ENCODE measurements around the gene CKB.

Gene CKB

GRCh38 chr14:103474893-103475292, 47.7 kb downstream of the CKB start:
- H3K9me3 ChIP-seq (ENCODE audit: insufficient read depth, low read depth, low read length), result no peaks in the 10 kb centered on the region
- H3K9ac ChIP-seq (ENCODE audit: low read depth, low read length, poor library complexity, severe bottlenecking), result no peak overlapping the region
- no peaks in the 10 kb centered on the region for H3K9me2 ChIP-seq (replicated peaks; ENCODE audit: low read depth, low read length)
- H3K4me2 ChIP-seq (ENCODE audit: low read depth, low read length, poor library complexity, severe bottlenecking), result no peak overlapping the region
- no peak overlapping the region for H2AFZ ChIP-seq (ENCODE audit: low read length)
- H3K36me3 ChIP-seq (ENCODE audit: insufficient read depth, low read length), result peaks cover 59% of the 10 kb centered on the region
- peaks cover 1% of the 10 kb centered on the region for H3K4me1 ChIP-seq (ENCODE audit: insufficient read depth, low read length, poor library complexity, severe bottlenecking)
- no peaks in the 10 kb centered on the region for H3K79me2 ChIP-seq (ENCODE audit: insufficient read depth, low read length)
- no peak overlapping the region for H3K4me3 ChIP-seq (ENCODE audit: low read length, poor library complexity, severe bottlenecking)
- TF ChIP-seq CTCF (conservative IDR thresholded peaks at IDR 0.05; ENCODE audit: low read length) (no peak), EZH2phosphoT487 (IDR thresholded peaks at IDR 0.05; ENCODE audit: borderline replicate concordance) (no peak)
- no peaks in the 10 kb centered on the region for H4K20me1 ChIP-seq (ENCODE audit: insufficient read depth, low read length, poor library complexity, severe bottlenecking)
- H3K27me3 ChIP-seq (ENCODE audit: insufficient read depth, low read length, poor library complexity, severe bottlenecking), result no peaks in the 10 kb centered on the region
- peaks cover 3% of the 10 kb centered on the region; the same call in 1 of the 2 replicates for H3F3A ChIP-seq (ENCODE audit: low read depth)

- no peaks in the 10 kb centered on the region for H3K9me3 ChIP-seq (ENCODE audit: insufficient read depth, low read depth, low read length)
- H3K36me3 ChIP-seq (ENCODE audit: insufficient read depth, low read length), result peaks cover 75% of the 10 kb centered on the region
- H3K79me2 ChIP-seq (ENCODE audit: insufficient read depth, low read length), result no peaks in the 10 kb centered on the region
- H3K9me2 ChIP-seq (replicated peaks; ENCODE audit: low read depth, low read length), result no peaks in the 10 kb centered on the region
- TF ChIP-seq EZH2phosphoT487 (IDR thresholded peaks at IDR 0.05; ENCODE audit: borderline replicate concordance) (no peak), CTCF (conservative IDR thresholded peaks at IDR 0.05; ENCODE audit: low read length) (no peak)
- H4K20me1 ChIP-seq (ENCODE audit: insufficient read depth, low read length, poor library complexity, severe bottlenecking), result no peaks in the 10 kb centered on the region
- H3K4me3 ChIP-seq (ENCODE audit: low read length, poor library complexity, severe bottlenecking), result no peak overlapping the region
- no peaks in the 10 kb centered on the region for H3K4me1 ChIP-seq (ENCODE audit: insufficient read depth, low read length, poor library complexity, severe bottlenecking)
- H2AFZ ChIP-seq (ENCODE audit: low read length), result no peak overlapping the region
- H3K4me2 ChIP-seq (ENCODE audit: low read depth, low read length, poor library complexity, severe bottlenecking), result no peak overlapping the region
- H3F3A ChIP-seq (ENCODE audit: low read depth), result peaks cover 3% of the 10 kb centered on the region; the same call in 1 of the 2 replicates
- H3K27me3 ChIP-seq (ENCODE audit: insufficient read depth, low read length, poor library complexity, severe bottlenecking), result no peaks in the 10 kb centered on the region
- H3K9ac ChIP-seq (ENCODE audit: low read depth, low read length, poor library complexity, severe bottlenecking), result no peak overlapping the region
Measured at GRCh38 chr14:103472939-103473338, 49.7 kb downstream of the CKB start.

All from Loucy (cell line).